Lung (tissue), 12 donors: ENCODE measurements around the gene TMF1. TPM values are rescaled to one million over a fixed set of nuclear protein-coding genes. Genes with fewer than 3 reads are reported as not detected.

ENCODE experiments used
- ATAC-seq: fragments of 200-7000 bp; cut with Tn5 transposase; one replicate; pipeline ENCODE4 v1.9.1; 2020; ENCODE audit warnings: moderate number of reproducible peaks; ENCODE audit not compliant: insufficient read depth, low FRiP score
- DNase-seq, 3 donors: peaks; one replicate each; pipeline ENCODE4 v3.0.0-alpha.2; 2013 to 2017
- H3K27ac ChIP-seq, 2 donors: one replicate each; pipeline ENCODE4 v1.5.1; 2013; ENCODE audit warnings: mild to moderate bottlenecking in 2 of 2, moderate library complexity in 2 of 2, control low read depth in 1 of 2, inconsistent platforms in 1 of 2, low read depth in 1 of 2, low read length in 1 of 2
- H3K27me3 ChIP-seq, 3 donors: one replicate each; pipeline ENCODE4 v1.5.1; 2013; ENCODE audit warnings: low read length in 2 of 3; ENCODE audit not compliant: control insufficient read depth in 3 of 3, insufficient read depth in 3 of 3
- H3K36me3 ChIP-seq, 4 donors: one replicate each; pipeline ENCODE4 v1.5.1; 2013; ENCODE audit warnings: low read length in 4 of 4, mild to moderate bottlenecking in 1 of 4, moderate library complexity in 1 of 4; ENCODE audit not compliant: control insufficient read depth in 4 of 4, insufficient read depth in 4 of 4
- H3K4me1 ChIP-seq, 5 donors: one replicate each; pipeline ENCODE4 v1.5.1; 2013; ENCODE audit warnings: low read length in 5 of 5, mild to moderate bottlenecking in 2 of 5, moderate library complexity in 1 of 5; ENCODE audit not compliant: control insufficient read depth in 5 of 5, insufficient read depth in 5 of 5
- H3K4me3 ChIP-seq: one replicate; pipeline ENCODE4 v1.5.1; 2013; ENCODE audit warnings: mild to moderate bottlenecking, control low read depth, moderate library complexity
- H3K9ac ChIP-seq, 2 donors: one replicate each; pipeline ENCODE4 v1.5.1; 2013; ENCODE audit warnings: low read length in 2 of 2, control low read depth in 1 of 2; ENCODE audit not compliant: insufficient read depth in 1 of 2
- H3K9me3 ChIP-seq, 4 donors: one replicate each; pipeline ENCODE4 v1.5.1; 2013; ENCODE audit warnings: low read length in 3 of 4, mild to moderate bottlenecking in 1 of 4, moderate library complexity in 1 of 4; ENCODE audit not compliant: control insufficient read depth in 4 of 4, insufficient read depth in 3 of 4
- WGBS, 2 donors: extraction: QIAGEN DNeasy Blood & Tissue Kit; methylation state at CpG; one replicate each; pipeline ENCODE4 v1.1.7; 2013; 5-methylcytosine and 5-hydroxymethylcytosine counted together
- polyA plus RNA-seq, 2 donors: library from polyadenylated mRNA; stranded (reverse); fragments of 200-250 nt; gene quantifications; one replicate each; pipeline ENCODE4 v1.2.1, GENCODE V29; 2013
- total RNA-seq, 2 donors: library from RNA; depleted of rRNA in 1 of 2; stranded (reverse); fragments of >200 nt in 1 of 2; gene quantifications; one replicate each; pipeline ENCODE4 v1.2.1, GENCODE V29; 2014 to 2021
- TF ChIP-seq, protein P1 (sequence below): IDR thresholded peaks from 2 replicates; pipeline ENCODE4 v1.5.1; 2012; ENCODE audit warnings: mild to moderate bottlenecking; ENCODE audit errors: control extremely low read depth, extremely low read depth
- donor health status: control.
- donor health status: control.
- donor health status: Bipolar disorder and iron deficiency.
- donor health status: healthy.
- donor health status: DM: yes; HTN: yes; CAD: no.

The TMF1 gene
- total and polyA plus RNA-seq, 4 donors = 9.6 to 84.3 (median 26.1) TPM

DNA sequence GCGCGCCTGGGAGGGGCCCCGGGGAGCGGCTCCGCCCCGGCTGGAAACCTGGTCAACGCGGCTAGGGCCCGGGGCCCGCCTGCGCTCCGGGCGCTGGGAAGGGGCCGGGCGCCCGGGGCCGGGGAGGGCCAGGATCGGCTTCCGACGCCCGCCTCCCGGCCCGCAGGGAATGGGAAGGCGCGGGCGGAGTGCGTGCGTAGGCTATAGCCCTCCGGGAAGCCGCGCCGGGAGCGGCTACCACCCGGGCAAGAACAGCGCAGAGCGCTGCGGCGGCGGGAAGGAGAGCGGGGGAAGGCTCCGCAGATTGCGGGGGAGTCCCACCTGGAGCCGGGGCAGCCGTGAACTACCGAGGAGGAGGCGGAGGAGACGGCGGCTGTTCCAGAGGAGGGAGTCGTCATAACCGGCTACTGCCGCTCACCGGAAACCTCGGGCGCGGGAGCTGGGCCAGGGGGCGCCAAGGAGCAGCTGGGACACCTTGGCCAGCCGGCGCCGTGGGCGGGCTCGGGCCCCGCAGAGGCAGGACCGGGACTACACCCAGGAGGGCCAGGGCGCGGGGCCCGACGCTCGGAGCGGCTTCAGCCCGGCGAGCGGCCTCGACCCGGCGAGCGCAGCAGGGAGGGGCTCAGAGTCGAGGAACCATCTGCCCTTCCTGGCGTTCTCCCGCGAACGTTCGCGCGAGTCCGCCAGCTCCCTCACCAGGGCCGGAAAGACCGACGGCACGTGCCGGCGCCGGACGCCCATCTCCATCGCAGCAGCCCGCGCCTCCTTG is 38.7 kb downstream of the TMF1 start, which contains the start of gene EOGT:
TSS of gene EOGT (minus strand) at position 432 of the 769 bp plus-strand sequence. CDS start 3,838 bp downstream, outside the sequence.
- no peaks in the 10 kb centered on the region for H3K9me3 ChIP-seq
- peak within 1 kb of the TSS; percentile 99 to 100 for H3K27ac ChIP-seq
- peak within 1 kb of the TSS; percentile 8 to 75 for H3K9ac ChIP-seq
- ATAC-seq (peak; percentile 91), DNase-seq (peak; percentile 86 to 90 (median 87))
- peaks cover 0 to 6% (median 2%) of the 10 kb centered on the region in 4 donors for H3K36me3 ChIP-seq
- 0% methylated on average over 86 to 96 of the region's 96 CpGs for WGBS, 2 donors
- H3K27me3 ChIP-seq = no peaks in the 10 kb centered on the region
- peaks cover 0 to 43% (median 11%) of the 10 kb centered on the region in 5 donors for H3K4me1 ChIP-seq
- TF ChIP-seq, protein P1, sequence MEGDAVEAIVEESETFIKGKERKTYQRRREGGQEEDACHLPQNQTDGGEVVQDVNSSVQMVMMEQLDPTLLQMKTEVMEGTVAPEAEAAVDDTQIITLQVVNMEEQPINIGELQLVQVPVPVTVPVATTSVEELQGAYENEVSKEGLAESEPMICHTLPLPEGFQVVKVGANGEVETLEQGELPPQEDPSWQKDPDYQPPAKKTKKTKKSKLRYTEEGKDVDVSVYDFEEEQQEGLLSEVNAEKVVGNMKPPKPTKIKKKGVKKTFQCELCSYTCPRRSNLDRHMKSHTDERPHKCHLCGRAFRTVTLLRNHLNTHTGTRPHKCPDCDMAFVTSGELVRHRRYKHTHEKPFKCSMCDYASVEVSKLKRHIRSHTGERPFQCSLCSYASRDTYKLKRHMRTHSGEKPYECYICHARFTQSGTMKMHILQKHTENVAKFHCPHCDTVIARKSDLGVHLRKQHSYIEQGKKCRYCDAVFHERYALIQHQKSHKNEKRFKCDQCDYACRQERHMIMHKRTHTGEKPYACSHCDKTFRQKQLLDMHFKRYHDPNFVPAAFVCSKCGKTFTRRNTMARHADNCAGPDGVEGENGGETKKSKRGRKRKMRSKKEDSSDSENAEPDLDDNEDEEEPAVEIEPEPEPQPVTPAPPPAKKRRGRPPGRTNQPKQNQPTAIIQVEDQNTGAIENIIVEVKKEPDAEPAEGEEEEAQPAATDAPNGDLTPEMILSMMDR = peak; percentile 36
- peak within 1 kb of the TSS; percentile 89 for H3K4me3 ChIP-seq

GRCh38 chr3:69012800-69013252 is 39.3 kb downstream of the TMF1 start:
- peak overlapping the region; percentile 89 for H3K4me3 ChIP-seq
- DNase-seq (peak; percentile 85 to 92 (median 86)), ATAC-seq (peak; percentile 37)
- H3K36me3 ChIP-seq = peaks cover 0 to 6% (median 2%) of the 10 kb centered on the region in 4 donors
- TF ChIP-seq, protein P1 = no peak
- H3K27me3 ChIP-seq = no peaks in the 10 kb centered on the region
- H3K27ac ChIP-seq = peak overlapping the region; percentile 99 to 100
- WGBS, 2 donors = 2 to 3% methylated on average over 31 to 36 of the region's 36 CpGs
- no peaks in the 10 kb centered on the region for H3K9me3 ChIP-seq
- H3K4me1 ChIP-seq = peaks cover 0 to 49% (median 11%) of the 10 kb centered on the region in 5 donors
- peak overlapping the region; percentile 8 to 34 for H3K9ac ChIP-seq

DNA sequence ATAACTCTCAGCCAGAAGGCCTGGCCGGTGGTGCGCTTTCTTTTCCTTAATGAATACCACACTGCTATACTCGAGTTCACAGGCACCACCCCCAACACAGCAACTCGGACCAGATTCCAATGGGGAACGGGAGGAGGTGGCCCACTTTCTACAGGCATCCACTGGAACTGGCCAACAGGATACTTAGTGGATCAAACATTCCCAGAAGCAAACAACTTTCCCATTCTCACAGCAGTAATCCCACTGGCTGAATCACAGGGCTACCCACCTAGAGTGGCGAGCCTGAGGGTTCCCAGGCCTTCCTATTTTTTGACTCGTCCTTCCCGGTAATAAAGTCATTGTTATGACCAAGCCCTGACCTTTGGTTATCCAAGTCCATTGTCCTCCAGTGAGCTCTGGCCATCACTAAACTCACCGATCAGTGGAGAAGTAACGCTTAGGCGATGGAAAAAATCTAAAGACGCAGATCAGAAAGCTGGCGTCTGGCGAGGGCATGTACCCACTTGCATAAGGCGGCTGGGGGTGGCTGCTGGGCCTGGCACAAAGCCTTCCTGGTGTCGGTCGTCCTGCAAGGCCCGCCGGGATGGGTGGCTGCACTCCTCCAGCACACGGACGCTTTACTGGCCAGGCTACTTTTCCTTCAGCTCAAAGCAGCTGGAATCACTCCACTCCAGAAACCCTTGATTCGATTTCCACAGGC is 39.9 kb downstream of the TMF1 start:
- Histone ChIP-seq H3K27me3 (no peaks in the 10 kb centered on the region), H3K9ac (peak overlapping the region; percentile 8 to 39), H3K36me3 (peaks cover 0 to 5% (median 2%) of the 10 kb centered on the region in 4 donors), H3K4me1 (peaks cover 0 to 49% (median 11%) of the 10 kb centered on the region in 5 donors), H3K4me3 (peak overlapping the region; percentile 89), H3K9me3 (no peaks in the 10 kb centered on the region), H3K27ac (peak overlapping the region; percentile 99 to 100)
- ATAC-seq (no peak), DNase-seq (peak; percentile 25 to 93 (median 59))
- TF ChIP-seq, protein P1 = no peak
- WGBS, 2 donors = 50 to 59% methylated on average over 22 of the region's 22 CpGs
